Heart left ventricle (tissue), 16 donors: ENCODE data around the gene FUS. TPM values are rescaled to one million over a fixed set of nuclear protein-coding genes. Genes with fewer than 3 reads are reported as not detected.
A peak's percentile ranks its signal among the peaks of the same experiment; 100 is the strongest.

Experiments used
- ATAC-seq, 4 donors: fragments of 200-7000 bp; cut with Tn5 transposase; one replicate each; pipeline ENCODE4 v1.9.1; 2020 to 2022; ENCODE audit warnings: moderate library complexity in 4 of 4, mild to moderate bottlenecking in 3 of 4, moderate number of reproducible peaks in 1 of 4
- DNase-seq, 5 donors: peaks; one replicate each; pipeline ENCODE4 v3.0.0-alpha.2; 2020
- H3K27ac ChIP-seq, 12 donors: fragments of 200-600 bp; sonication (generic) in 4 of 12; one replicate each; pipeline versions ENCODE4 v1.5.0 to v1.8.0; 2016 to 2022; ENCODE audit warnings: mild to moderate bottlenecking in 2 of 12
- H3K27me3 ChIP-seq, 9 donors: fragments of 200-600 bp; sonication (generic) in 2 of 9; one replicate each; pipeline versions ENCODE4 v1.5.1 to v1.8.0; 2016 to 2022; ENCODE audit warnings: mild to moderate bottlenecking in 3 of 9
- H3K36me3 ChIP-seq, 9 donors: fragments of 200-600 bp; sonication (generic) in 2 of 9; one replicate each; pipeline versions ENCODE4 v1.5.0 to v1.8.0; 2018 to 2022; ENCODE audit warnings: mild to moderate bottlenecking in 2 of 9
- H3K4me1 ChIP-seq, 12 donors: fragments of 200-600 bp; sonication (generic) in 4 of 12; one replicate each; pipeline versions ENCODE4 v1.5.0 to v1.8.0; 2016 to 2022; ENCODE audit warnings: mild to moderate bottlenecking in 3 of 12
- H3K4me3 ChIP-seq, 12 donors: fragments of 200-600 bp; sonication (generic) in 4 of 12; one replicate each; pipeline versions ENCODE4 v1.5.0 to v1.8.0; 2017 to 2022; ENCODE audit warnings: mild to moderate bottlenecking in 9 of 12, moderate library complexity in 4 of 12
- H3K9me3 ChIP-seq, 12 donors: fragments of 200-600 bp; sonication (generic) in 4 of 12; one replicate each; pipeline versions ENCODE4 v1.5.0 to v1.8.0; 2016 to 2022; ENCODE audit warnings: mild to moderate bottlenecking in 1 of 12
- POLR2A ChIP-seq, 2 donors: fragments of 450-650 bp; IDR thresholded peaks; one replicate each; pipeline ENCODE4 v1.6.1; 2017; ENCODE audit warnings: antibody characterized with exemption in 2 of 2, mild to moderate bottlenecking in 2 of 2, moderate library complexity in 2 of 2
- WGBS, 4 donors: extraction: QIAGEN DNeasy Blood & Tissue Kit in 2 of 4; methylation state at CpG; one replicate each; pipeline versions ENCODE4 v1.1.5 to v1.1.7; 2013 to 2018; 5-methylcytosine and 5-hydroxymethylcytosine counted together
- intact Hi-C, 10 donors: fragments of 100-400 bp; cut with DNase I; formaldehyde crosslinking; loops; one replicate each; pipeline versions ENCODE4 v1.11.1 to v1.14.2; 2022
- polyA plus RNA-seq, 2 donors: library from polyadenylated mRNA; stranded (reverse); fragments of 200-250 nt; gene quantifications; one replicate each; pipeline ENCODE4 v1.2.3, GENCODE V29; 2013
- total RNA-seq, 9 donors: library from RNA; depleted of rRNA in 2 of 9; stranded (reverse); fragments of >200 nt in 2 of 9; fragmentation: NEBNext Ultra II Directional in 3 of 9; extraction: Animal tissue kit (Norgen Biotek cat#: 25700) in 3 of 9; gene quantifications; one replicate each; pipeline versions ENCODE4 v1.1.0 to v1.2.4, GENCODE V29; 2016 to 2023
- TF ChIP-seq, protein P1 (sequence below), 12 donors: fragments of 200-600 bp; sonication (generic) in 4 of 12; IDR thresholded peaks; one replicate each; pipeline versions ENCODE4 v1.5.0 to v1.8.0; 2018 to 2022; ENCODE audit warnings: antibody characterized with exemption in 12 of 12, mild to moderate bottlenecking in 5 of 12
- donor health status: ischemic (EF 13 %, LVEDD 7.1; RV severe dilation, severe dysfunction).
- donor health status: healthy with polysubstance abuse.
- donor health status: DM: no; HTN: yes; CAD: no.
- donor health status: DM: no; HTN: no; CAD: no.
- donor health status: ischemic (EF 25% LVEDD 6.9; RV normal size, moderate dysfunction).
- donor health status: ischemic (EF 25% LVEDD 5.7; RV mildly dilated, moderate dysfunction).
- donor health status: healthy.
- donor health status: DM: yes; HTN: yes; CAD: no.
- donor health status: ischemic (EF 35%, LVEDD 5.7; RV mildly dilated, moderate dysfunction).
- donor health status: nonischemic (EF 11% LVEDD 7.7; RV severe dilation, severe dysfunction).
- donor health status: DM: yes; HTN: yes; CAD: no.
- donor health status: PGD.
- donor health status: ischemic (EF 29% LVEDD 5.4; RV normal size, mild dysfunction).
- donor health status: nonischemic (EF 23%, LVEDD 6.1; RV moderate dilation, normal function).

The FUS gene
- total and polyA plus RNA-seq, 11 donors = 20.3 to 213 (median 127) TPM

DNA sequence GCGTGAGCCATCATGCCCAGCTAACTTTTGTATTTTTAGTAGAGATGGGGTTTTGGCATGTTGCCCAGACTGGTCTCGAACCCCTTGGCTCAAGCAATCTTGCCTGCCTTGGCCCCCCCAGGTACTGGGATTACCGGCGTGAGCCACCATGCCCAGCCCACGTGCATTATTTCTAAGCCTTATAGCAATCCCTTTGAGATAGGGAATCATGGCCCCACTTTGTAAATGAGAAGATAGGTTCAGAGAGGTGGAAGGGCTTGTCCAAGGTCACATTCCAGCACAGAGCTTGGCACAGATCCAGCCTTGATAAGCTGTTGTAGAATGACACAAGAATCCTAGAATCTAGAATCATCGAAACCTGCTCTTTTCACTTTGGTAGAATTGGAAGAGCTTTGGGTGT lies 26.8 kb downstream of the FUS start:
- TF ChIP-seq, protein P1, sequence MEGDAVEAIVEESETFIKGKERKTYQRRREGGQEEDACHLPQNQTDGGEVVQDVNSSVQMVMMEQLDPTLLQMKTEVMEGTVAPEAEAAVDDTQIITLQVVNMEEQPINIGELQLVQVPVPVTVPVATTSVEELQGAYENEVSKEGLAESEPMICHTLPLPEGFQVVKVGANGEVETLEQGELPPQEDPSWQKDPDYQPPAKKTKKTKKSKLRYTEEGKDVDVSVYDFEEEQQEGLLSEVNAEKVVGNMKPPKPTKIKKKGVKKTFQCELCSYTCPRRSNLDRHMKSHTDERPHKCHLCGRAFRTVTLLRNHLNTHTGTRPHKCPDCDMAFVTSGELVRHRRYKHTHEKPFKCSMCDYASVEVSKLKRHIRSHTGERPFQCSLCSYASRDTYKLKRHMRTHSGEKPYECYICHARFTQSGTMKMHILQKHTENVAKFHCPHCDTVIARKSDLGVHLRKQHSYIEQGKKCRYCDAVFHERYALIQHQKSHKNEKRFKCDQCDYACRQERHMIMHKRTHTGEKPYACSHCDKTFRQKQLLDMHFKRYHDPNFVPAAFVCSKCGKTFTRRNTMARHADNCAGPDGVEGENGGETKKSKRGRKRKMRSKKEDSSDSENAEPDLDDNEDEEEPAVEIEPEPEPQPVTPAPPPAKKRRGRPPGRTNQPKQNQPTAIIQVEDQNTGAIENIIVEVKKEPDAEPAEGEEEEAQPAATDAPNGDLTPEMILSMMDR (IDR thresholded peaks at IDR 0.05) = no peak
- TF ChIP-seq POLR2A (IDR thresholded peaks at IDR 0.05) = no peak
- Histone ChIP-seq H3K4me3 (no peak overlapping the region), H3K27me3 (no peaks in the 10 kb centered on the region), H3K4me1 (peaks cover 0 to 24% (median 6%) of the 10 kb centered on the region in 12 donors), H3K9me3 (no peaks in the 10 kb centered on the region), H3K36me3 (no peaks in the 10 kb centered on the region), H3K27ac (no peak overlapping the region)
- WGBS, 4 donors = 38 to 42% (median 41%) methylated on average over 5 to 6 of the region's 6 CpGs
- ATAC-seq (no peak), DNase-seq (peak in 1 of 5 donors; percentile 9)
- intact Hi-C loops = loop anchor here in 1 of 10 donors (10.0 kb wide), 1 partner anchor 178 kb away; no protein-coding TSS in a partner anchor

GRCh38 chr16:31213342-31213741 lies 33.4 kb downstream of the FUS start:
- Histone ChIP-seq H3K27me3 (peaks cover 4 to 32% (median 23%) of the 10 kb centered on the region in 9 donors), H3K36me3 (no peaks in the 10 kb centered on the region), H3K4me1 (peaks cover 11 to 35% (median 25%) of the 10 kb centered on the region in 12 donors), H3K4me3 (no peak overlapping the region), H3K27ac (no peak overlapping the region), H3K9me3 (no peaks in the 10 kb centered on the region)
- no peak for ATAC-seq
- WGBS, 4 donors = 95 to 100% (median 98%) methylated on average over 1 of the region's 1 CpG
- intact Hi-C loops = no loop called here
- no peak for DNase-seq
- no peak for TF ChIP-seq POLR2A (IDR thresholded peaks at IDR 0.05)
- TF ChIP-seq, protein P1 (IDR thresholded peaks at IDR 0.05) = no peak

- Histone ChIP-seq H3K4me3 (peak within 1 kb of the TSS in 11 of 12 donors; percentile 29 to 65 (median 53)), H3K27me3 (peaks cover 4 to 38% (median 24%) of the 10 kb centered on the region in 9 donors), H3K9me3 (no peaks in the 10 kb centered on the region), H3K27ac (peak within 1 kb of the TSS in 1 of 12 donors; percentile 8), H3K36me3 (no peaks in the 10 kb centered on the region), H3K4me1 (peaks cover 11 to 35% (median 25%) of the 10 kb centered on the region in 12 donors)
- ATAC-seq (peak in 2 of 4 donors; percentile 23 to 33), DNase-seq (no peak)
- intact Hi-C loops = no loop called here
- no peak for TF ChIP-seq POLR2A (IDR thresholded peaks at IDR 0.05)
- TF ChIP-seq, protein P1 (IDR thresholded peaks at IDR 0.05) = no peak
- WGBS, 4 donors = 62 to 75% (median 70%) methylated on average over 13 to 25 of the region's 25 CpGs
Observed at GRCh38 chr16:31213877-31214707, 34.2 kb downstream of the FUS start, which contains the start of gene TRIM72. Gene TRIM72, plus strand, starts transcription at chr16:31214119. Its CDS starts 620 bp downstream, at chr16:31214739.

- DNase-seq = peak in 2 of 5 donors; percentile 37 to 68
- peaks cover 4 to 44% (median 24%) of the 10 kb centered on the region in 9 donors for H3K27me3 ChIP-seq
Observed at GRCh38 chr16:31214708-31215286, 34.9 kb downstream of the FUS start.

More at GRCh38 chr16:31214708-31215286, 34.9 kb downstream of the FUS start:
- intact Hi-C loops = no loop called here
- TF ChIP-seq POLR2A (IDR thresholded peaks at IDR 0.05) = no peak
- Histone ChIP-seq H3K36me3 (no peaks in the 10 kb centered on the region), H3K9me3 (no peaks in the 10 kb centered on the region), H3K27ac (peak overlapping the region in 1 of 12 donors; percentile 8), H3K4me3 (peak overlapping the region; percentile 29 to 65 (median 52)), H3K4me1 (peaks cover 11 to 35% (median 25%) of the 10 kb centered on the region in 12 donors)
- ATAC-seq = peak in 2 of 4 donors; percentile 29 to 38
- WGBS, 4 donors = 0 to 15% (median 8%) methylated on average over 9 to 58 of the region's 58 CpGs
